ENCODE measurements around the gene FGF18. TPM values are rescaled to one million over a fixed set of nuclear protein-coding genes. Genes with fewer than 3 reads are reported as not detected.
A peak's percentile ranks its signal among the peaks of the same experiment; 100 is the strongest.

The FGF18 gene
- total and polyA plus RNA-seq, 12 donors = 0.14 to 1.5 (median 0.30) TPM

- no peaks in the 10 kb centered on the region for H3K27me3 ChIP-seq
- TF ChIP-seq POLR2A (IDR thresholded peaks at IDR 0.05) (no peak), CTCF (IDR thresholded peaks at IDR 0.05) (no peak)
- intact Hi-C loops (cut with DNase I) = loop anchor here (10.0 kb wide), 3 partner anchors 198 to 468 kb away; no protein-coding TSS in a partner anchor
- no peak for DNase-seq
- 91 to 95% (median 93%) methylated on average over 9 of the region's 9 CpGs for WGBS, 4 donors
- H3K9me3 ChIP-seq (replicated peaks in 1 of 3) = no peaks in the 10 kb centered on the region
- no peaks in the 10 kb centered on the region for H3K4me1 ChIP-seq (replicated peaks in 1 of 2)
- H3K4me3 ChIP-seq = no peak overlapping the region
- no peak overlapping the region for H3K27ac ChIP-seq
- no peaks in the 10 kb centered on the region for H3K36me3 ChIP-seq (replicated peaks in 1 of 2)
Observed at GRCh38 chr5:171426680-171427079, 7.2 kb downstream of the FGF18 start.

- intact Hi-C loops (cut with DNase I) = loop anchor here (10.0 kb wide), 3 partner anchors 197 to 467 kb away; no protein-coding TSS in a partner anchor
- no peaks in the 10 kb centered on the region for H3K36me3 ChIP-seq (replicated peaks in 1 of 2)
Observed at GRCh38 chr5:171427318-171428167, 8.1 kb downstream of the FGF18 start.

GRCh38 chr5:171428168-171428696 is 8.8 kb downstream of the FGF18 start:
- H3K9me3 ChIP-seq (replicated peaks in 1 of 3) = no peaks in the 10 kb centered on the region
- H3K4me1 ChIP-seq (replicated peaks in 1 of 2) = no peaks in the 10 kb centered on the region
- H3K27me3 ChIP-seq = no peaks in the 10 kb centered on the region
- no peak overlapping the region for H3K4me3 ChIP-seq
- H3K27ac ChIP-seq = no peak overlapping the region
- 89 to 94% (median 92%) methylated on average over 8 to 9 of the region's 9 CpGs for WGBS, 4 donors
- H3K36me3 ChIP-seq (replicated peaks in 1 of 2) = no peaks in the 10 kb centered on the region
- peak in 1 of 7 donors; percentile 5 for DNase-seq
- no peak for TF ChIP-seq POLR2A (IDR thresholded peaks at IDR 0.05)
- no peak for TF ChIP-seq CTCF (IDR thresholded peaks at IDR 0.05)
- intact Hi-C loops (cut with DNase I) = loop anchor here (10.0 kb wide), 3 partner anchors 197 to 467 kb away; no protein-coding TSS in a partner anchor

More at GRCh38 chr5:171427318-171428167, 8.1 kb downstream of the FGF18 start:
- DNase-seq = peak in 2 of 7 donors; percentile 8 to 21
- H3K4me3 ChIP-seq = no peak overlapping the region
- 87 to 94% (median 88%) methylated on average over 8 to 20 of the region's 20 CpGs for WGBS, 4 donors
- H3K4me1 ChIP-seq (replicated peaks in 1 of 2) = no peaks in the 10 kb centered on the region
- H3K27me3 ChIP-seq = no peaks in the 10 kb centered on the region
- H3K9me3 ChIP-seq (replicated peaks in 1 of 3) = no peaks in the 10 kb centered on the region
- TF ChIP-seq POLR2A (IDR thresholded peaks at IDR 0.05) = no peak
- no peak for TF ChIP-seq CTCF (IDR thresholded peaks at IDR 0.05)
- H3K27ac ChIP-seq = no peak overlapping the region

- H3K9me3 ChIP-seq (replicated peaks in 1 of 3) = no peaks in the 10 kb centered on the region
- no peaks in the 10 kb centered on the region for H3K27me3 ChIP-seq
- no peak for DNase-seq
- intact Hi-C loops (cut with DNase I) = loop anchor here (10.0 kb wide), 3 partner anchors 196 to 466 kb away; no protein-coding TSS in a partner anchor
- H3K36me3 ChIP-seq (replicated peaks in 1 of 2) = no peaks in the 10 kb centered on the region
- no peak for TF ChIP-seq POLR2A (IDR thresholded peaks at IDR 0.05)
- TF ChIP-seq CTCF (IDR thresholded peaks at IDR 0.05) = no peak
- no peaks in the 10 kb centered on the region for H3K4me1 ChIP-seq (replicated peaks in 1 of 2)
- H3K4me3 ChIP-seq = no peak overlapping the region
- no peak overlapping the region for H3K27ac ChIP-seq
- 86 to 90% (median 88%) methylated on average over 15 to 16 of the region's 16 CpGs for WGBS, 4 donors
Observed at GRCh38 chr5:171428809-171429542, 9.5 kb downstream of the FGF18 start.
